Measurements from ENCODE around the gene PCBP3.

DNA sequence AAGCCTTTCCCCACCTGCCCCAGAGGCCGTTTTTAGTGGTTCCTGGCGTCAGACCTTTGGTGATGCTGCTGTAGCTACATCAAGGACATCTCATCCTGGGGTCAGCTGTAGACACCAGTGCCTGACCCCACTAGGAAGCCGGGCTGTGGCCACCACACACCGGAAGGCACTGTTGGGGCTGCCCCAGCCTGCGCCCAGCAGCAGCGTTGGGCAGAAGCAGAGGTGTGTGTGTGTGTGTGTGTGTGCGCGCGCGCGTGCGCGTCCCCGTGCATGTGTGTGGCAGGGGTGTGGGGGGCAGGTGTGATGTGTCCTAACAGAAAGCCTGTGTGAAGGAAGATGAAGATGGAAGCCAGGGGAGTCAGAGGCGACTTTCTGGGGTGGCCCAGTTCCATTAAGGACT, 276.1 kb downstream of the PCBP3 start:
- TF ChIP-seq, protein P1, sequence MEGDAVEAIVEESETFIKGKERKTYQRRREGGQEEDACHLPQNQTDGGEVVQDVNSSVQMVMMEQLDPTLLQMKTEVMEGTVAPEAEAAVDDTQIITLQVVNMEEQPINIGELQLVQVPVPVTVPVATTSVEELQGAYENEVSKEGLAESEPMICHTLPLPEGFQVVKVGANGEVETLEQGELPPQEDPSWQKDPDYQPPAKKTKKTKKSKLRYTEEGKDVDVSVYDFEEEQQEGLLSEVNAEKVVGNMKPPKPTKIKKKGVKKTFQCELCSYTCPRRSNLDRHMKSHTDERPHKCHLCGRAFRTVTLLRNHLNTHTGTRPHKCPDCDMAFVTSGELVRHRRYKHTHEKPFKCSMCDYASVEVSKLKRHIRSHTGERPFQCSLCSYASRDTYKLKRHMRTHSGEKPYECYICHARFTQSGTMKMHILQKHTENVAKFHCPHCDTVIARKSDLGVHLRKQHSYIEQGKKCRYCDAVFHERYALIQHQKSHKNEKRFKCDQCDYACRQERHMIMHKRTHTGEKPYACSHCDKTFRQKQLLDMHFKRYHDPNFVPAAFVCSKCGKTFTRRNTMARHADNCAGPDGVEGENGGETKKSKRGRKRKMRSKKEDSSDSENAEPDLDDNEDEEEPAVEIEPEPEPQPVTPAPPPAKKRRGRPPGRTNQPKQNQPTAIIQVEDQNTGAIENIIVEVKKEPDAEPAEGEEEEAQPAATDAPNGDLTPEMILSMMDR (IDR thresholded peaks at IDR 0.05): no peak
- TF ChIP-seq POLR2A (IDR thresholded peaks at IDR 0.05): no peak
